ENCODE results near the gene GRK5.

GRK5 gene

GRCh38 chr10:119368991-119369869, 161.9 kb downstream of the GRK5 start:
- Histone ChIP-seq H3K27ac (peak overlapping the region in 1 of 2 donors; percentile 67), H3K27me3 (no peaks in the 10 kb centered on the region), H3K36me3 (no peaks in the 10 kb centered on the region), H3K9me3 (no peaks in the 10 kb centered on the region), H3K4me1 (peaks cover 0 to 82% (median 51%) of the 10 kb centered on the region in 4 donors), H3K4me3 (no peak overlapping the region)
- TF ChIP-seq CTCF (IDR thresholded peaks at IDR 0.05) = no peak
- intact Hi-C loops (cut with DNase I; ENCODE audit: low total_unique reads) = no loop called here
- DNase-seq = no peak

- intact Hi-C loops (cut with DNase I; ENCODE audit: low total_unique reads) = loop anchor here (5.0 kb wide), 1 partner anchor 163 kb away; the partner anchor contains the start of gene GRK5
- peak overlapping the region; percentile 6 to 38 for H3K4me3 ChIP-seq
- no peak for TF ChIP-seq CTCF (IDR thresholded peaks at IDR 0.05)
- peak in 1 of 2 donors; percentile 81 for DNase-seq
- H3K36me3 ChIP-seq = no peaks in the 10 kb centered on the region
- H3K27me3 ChIP-seq = no peaks in the 10 kb centered on the region
- H3K27ac ChIP-seq = peak overlapping the region; percentile 67 to 73
- H3K9me3 ChIP-seq = no peaks in the 10 kb centered on the region
- peaks cover 0 to 79% (median 46%) of the 10 kb centered on the region in 4 donors for H3K4me1 ChIP-seq
Measured at GRCh38 chr10:119370111-119370741, 162.9 kb downstream of the GRK5 start.

GRCh38 chr10:119370972-119371703, 163.8 kb downstream of the GRK5 start:
- peak overlapping the region; percentile 67 to 73 for H3K27ac ChIP-seq
- TF ChIP-seq CTCF (IDR thresholded peaks at IDR 0.05) = no peak
- DNase-seq = peak; percentile 86 to 90
- H3K4me1 ChIP-seq = peaks cover 0 to 77% (median 40%) of the 10 kb centered on the region in 4 donors
- peak overlapping the region; percentile 6 to 38 for H3K4me3 ChIP-seq
- intact Hi-C loops (cut with DNase I; ENCODE audit: low total_unique reads) = loop anchor here (5.0 kb wide), 1 partner anchor 164 kb away; the partner anchor contains the start of gene GRK5
- no peaks in the 10 kb centered on the region for H3K27me3 ChIP-seq
- no peaks in the 10 kb centered on the region for H3K36me3 ChIP-seq
- H3K9me3 ChIP-seq = no peaks in the 10 kb centered on the region

GRCh38 chr10:119371704-119372663, 164.6 kb downstream of the GRK5 start:
- no peak overlapping the region for H3K4me3 ChIP-seq
- no peak for DNase-seq
- H3K27me3 ChIP-seq = no peaks in the 10 kb centered on the region
- no peaks in the 10 kb centered on the region for H3K9me3 ChIP-seq
- intact Hi-C loops (cut with DNase I; ENCODE audit: low total_unique reads) = loop anchor here (5.0 kb wide), 1 partner anchor 165 kb away; the partner anchor contains the start of gene GRK5
- peak overlapping the region; percentile 67 to 73 for H3K27ac ChIP-seq
- TF ChIP-seq CTCF (IDR thresholded peaks at IDR 0.05) = no peak
- peaks cover 0 to 71% (median 40%) of the 10 kb centered on the region in 4 donors for H3K4me1 ChIP-seq
- H3K36me3 ChIP-seq = no peaks in the 10 kb centered on the region

Measured in tibial artery (tissue), 4 donors.